T-helper 22 cell (primary cell): ENCODE results near the gene CFAP45.

Experiments used
- DNase-seq: peaks from one replicate; pipeline ENCODE4 v3.0.0-alpha.2; 2020; ENCODE audit warnings: low read depth

CFAP45 gene, protein sequence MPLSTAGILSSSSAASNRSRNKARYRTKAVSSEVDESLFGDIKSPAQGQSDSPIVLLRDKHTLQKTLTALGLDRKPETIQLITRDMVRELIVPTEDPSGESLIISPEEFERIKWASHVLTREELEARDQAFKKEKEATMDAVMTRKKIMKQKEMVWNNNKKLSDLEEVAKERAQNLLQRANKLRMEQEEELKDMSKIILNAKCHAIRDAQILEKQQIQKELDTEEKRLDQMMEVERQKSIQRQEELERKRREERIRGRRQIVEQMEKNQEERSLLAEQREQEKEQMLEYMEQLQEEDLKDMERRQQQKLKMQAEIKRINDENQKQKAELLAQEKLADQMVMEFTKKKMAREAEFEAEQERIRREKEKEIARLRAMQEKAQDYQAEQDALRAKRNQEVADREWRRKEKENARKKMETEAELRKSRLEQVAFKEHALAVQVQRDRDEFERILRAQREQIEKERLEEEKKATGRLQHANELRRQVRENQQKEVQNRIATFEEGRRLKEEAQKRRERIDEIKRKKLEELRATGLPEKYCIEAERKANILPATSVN

DNA sequence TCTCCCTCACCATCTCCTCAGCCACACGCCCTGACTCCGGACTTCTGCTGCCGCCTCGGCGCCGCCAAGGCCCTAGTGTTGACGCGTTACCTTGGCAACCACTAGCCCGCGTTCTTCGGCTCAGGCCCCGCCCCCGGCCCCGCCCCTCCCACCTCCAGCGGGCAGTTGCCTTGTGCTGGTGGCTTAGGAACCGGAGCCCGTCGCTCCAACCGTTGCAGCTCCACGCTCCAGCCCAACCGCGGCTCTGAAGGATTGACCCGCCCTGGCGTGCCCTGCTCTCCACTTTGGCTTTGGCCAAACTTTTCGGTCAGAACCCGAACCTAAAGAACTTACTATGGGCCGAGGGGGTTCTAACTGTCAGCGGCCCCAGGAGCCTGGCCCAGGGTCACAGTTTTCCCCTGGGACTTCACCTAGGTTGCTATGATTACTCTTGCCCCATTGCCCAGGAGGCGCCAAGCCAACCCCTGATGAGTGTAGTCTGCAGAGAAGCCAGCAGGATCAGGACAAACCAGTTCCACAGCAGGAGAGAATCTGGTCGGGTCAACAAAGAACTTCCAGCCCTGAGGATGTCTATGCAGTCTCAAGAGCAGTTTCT is at the start of gene CFAP45:
CFAP45 (minus strand) TSS at position 80 of the 595 bp plus-strand sequence; CDS start at position 13, 67 bp downstream.
- DNase-seq = no peak

GRCh38 chr1:159949123-159949522 is 49.2 kb upstream of the CFAP45 start:
- no peak for DNase-seq

GRCh38 chr1:159947942-159948341 is 48.0 kb upstream of the CFAP45 start:
- DNase-seq = no peak

DNA sequence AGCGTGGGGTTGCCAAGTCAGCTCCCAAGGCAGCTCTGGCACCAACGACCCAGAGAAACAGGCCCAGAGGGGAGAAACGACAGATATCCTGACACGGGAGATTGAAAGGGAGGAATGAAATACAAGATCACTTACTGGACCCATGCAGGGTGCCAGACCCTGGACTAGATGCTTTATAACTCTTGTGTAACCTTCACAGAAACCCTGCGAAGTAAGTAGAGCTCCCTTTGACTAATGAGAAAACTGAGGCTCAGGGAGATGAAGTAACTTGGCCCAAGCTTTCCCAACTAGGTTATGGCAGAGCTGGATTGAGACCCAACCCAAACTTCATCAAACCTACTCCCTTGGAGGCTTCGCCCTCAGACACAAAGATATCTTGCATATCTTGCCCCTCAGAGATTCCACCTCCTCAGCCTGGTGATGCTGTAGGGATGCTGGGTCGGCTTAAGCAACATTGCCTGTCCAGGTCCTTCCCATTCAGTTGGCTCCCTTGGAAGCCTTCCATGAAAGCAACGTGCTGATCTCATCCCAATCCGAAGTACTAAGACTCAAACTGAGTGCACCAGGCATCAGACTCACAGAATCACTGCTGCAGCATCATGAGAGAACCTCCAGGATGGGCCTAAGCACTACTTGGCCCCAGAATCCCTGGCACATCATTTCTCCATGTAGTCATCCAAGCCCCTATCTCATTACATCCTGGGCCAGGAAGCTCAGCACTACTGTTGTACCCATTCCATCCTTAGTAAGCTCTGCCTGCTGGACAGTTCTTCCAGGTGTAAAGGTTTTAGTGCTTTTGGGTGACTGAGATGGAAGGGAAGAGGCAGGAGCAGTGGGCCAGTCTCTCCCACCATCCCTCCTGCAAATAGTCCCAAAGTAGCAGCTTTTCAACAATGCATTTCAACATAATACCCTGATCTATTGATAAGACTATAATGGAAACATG is 46.5 kb upstream of the CFAP45 start:
- DNase-seq = no peak

DNA sequence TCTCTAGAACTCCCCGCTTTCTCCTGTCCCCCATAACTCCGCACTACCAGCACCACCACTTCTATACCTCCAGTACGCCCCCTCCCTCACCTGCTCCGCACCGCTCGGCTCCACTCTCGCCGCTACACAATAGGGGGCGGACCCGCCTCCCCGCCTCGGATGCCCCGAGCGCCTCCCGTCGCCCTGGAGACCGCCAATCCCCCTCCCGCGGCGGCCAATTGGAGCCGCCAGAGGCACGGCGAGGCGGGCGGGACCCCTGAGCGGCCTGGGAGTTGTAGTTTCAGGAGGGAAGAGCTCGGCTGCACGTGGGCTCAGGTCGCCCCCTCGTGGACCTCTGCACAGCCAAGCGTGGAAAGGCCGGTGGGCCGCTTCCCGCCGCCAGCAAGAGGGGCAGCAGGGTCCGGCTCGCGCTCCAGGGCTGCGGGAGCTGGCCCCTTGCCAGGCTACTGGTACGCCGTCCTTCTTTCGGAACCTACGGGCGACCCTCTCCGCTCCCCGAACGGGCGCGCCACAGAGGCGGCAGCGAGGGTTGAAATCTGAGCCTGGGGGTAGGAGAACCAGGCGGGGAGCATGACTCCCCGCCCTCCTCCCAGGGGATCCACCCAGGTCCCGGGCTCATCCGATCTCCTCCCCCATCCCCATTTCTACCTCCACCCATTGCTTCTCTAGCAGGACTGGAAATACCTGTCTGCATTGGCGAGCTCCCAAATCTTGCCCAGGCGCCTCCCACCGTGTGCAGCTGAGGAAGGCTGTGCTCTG is 45.7 kb upstream of the CFAP45 start, which contains the start of gene IGSF9:
IGSF9 (minus strand) TSS at position 131 of the 759 bp plus-strand sequence. CDS start 2,159 bp downstream, outside the sequence.
- DNase-seq = peak; percentile 66

- no peak for DNase-seq
Observed at GRCh38 chr1:159944623-159945455, 44.9 kb upstream of the CFAP45 start.

- DNase-seq = no peak
Observed at GRCh38 chr1:159943908-159944622, 44.1 kb upstream of the CFAP45 start.

DNA sequence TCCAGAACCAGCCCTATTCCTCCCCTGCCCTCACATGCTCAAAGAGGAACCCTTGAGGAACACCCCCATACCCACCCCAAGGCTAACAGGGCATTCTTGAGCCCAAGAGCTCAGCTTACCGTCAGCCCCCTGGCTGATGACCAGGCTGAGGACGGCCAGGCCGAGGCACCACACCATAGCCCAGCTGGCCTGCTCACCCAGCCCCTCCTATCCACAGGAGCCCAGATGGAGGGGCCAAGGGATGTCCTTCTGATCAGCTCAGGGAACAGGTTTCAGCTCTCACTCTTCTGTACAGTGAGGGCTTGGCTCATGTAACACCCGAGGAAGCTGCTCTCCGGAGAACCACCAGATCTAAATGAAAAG is 43.3 kb upstream of the CFAP45 start:
- no peak for DNase-seq

DNA sequence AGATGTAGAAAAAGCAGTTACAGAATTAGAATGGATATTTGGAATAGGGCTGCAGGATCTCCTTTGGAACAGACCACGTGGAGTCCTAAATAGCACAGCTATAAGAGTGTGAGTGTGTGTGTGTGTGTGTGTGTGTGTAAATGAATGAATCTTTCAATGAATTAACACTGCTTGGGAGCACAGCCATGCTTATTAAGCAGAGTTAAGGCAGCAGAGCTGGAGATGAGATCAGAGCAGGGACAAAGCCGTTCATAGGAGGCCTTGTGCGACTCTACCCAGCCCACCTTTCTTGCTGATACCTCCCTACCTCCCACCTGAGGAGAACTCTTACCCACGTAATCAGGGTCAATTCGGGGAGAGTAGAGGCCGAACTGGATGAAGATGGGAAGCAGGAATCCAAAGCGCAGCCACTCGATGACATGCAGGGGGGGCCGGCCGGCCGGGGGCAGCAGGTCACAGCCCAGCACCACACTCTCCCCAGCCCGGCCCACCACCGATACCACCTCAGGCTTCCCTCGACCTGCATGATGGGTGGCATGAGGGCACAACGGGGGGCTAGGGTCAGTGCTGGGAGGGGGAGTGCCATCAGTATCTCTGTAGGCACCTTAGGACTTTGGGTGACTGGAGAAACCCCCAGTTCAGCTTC is 42.8 kb upstream of the CFAP45 start:
- no peak for DNase-seq

DNA sequence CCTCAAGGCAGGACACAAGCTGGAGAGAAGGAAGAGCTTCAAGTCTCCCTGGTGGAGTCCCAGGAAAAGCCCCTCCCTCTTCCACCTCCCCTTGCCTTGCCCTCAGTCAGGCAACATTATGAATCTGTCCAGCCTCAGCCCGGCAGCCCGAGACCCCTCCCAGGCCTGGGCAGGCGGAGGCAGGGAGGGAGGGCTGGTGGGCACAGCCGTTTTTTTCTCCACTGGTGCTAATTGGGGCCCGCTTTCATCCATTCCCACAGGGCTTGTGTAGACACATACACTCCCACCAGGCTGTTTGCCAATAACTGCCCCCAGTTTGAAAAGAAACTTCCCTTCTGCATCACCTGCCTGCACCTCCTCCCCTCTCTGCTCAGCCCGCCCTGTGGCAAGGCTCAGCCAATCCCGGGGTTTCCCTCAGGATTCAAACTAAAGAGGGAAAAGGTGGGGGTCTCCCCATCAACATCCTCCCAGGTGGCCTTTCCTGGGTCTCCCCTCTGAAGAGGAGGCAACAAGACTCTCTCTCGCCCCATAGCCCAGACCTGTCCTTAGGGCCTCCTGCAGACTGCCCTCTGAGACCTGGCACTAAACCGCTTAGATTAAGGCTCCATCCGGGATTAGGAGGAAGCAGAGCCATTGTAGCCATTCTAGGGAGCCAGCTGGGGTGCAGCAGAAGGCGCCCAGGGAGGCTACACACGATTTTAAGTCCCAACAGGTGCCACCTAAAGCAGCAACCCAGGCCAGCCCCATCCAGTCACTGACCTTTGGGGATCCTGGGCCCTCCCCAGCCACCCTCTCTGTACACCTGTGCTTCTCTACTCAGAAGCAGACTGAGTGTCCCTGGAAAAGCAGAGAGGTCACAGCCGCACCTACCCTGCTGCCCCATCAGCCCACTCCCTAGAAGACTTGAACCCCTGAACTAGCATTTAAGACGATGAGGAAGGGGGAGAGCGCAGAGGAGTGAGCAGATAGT is 41.9 kb upstream of the CFAP45 start:
- DNase-seq = no peak

DNA sequence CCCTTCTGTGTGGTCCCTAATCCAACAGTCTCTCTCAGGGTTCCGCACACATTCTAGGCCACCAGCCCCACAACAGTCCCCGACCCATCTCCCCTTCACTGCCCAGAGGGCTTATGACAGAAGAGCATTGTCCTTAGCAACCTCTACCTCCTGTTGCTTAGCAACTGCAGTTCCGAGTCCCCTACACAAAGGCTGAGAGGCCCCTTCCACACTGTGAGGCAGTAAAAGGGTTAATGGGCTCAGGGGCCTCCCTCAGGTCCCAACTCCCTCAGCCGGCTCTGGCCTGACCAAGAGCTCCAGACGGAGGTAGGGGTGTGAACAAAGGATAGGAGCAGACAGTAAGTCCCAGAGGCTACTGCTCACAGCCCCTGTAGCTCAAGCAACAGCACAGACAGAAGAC is 41.2 kb upstream of the CFAP45 start:
- no peak for DNase-seq

DNA sequence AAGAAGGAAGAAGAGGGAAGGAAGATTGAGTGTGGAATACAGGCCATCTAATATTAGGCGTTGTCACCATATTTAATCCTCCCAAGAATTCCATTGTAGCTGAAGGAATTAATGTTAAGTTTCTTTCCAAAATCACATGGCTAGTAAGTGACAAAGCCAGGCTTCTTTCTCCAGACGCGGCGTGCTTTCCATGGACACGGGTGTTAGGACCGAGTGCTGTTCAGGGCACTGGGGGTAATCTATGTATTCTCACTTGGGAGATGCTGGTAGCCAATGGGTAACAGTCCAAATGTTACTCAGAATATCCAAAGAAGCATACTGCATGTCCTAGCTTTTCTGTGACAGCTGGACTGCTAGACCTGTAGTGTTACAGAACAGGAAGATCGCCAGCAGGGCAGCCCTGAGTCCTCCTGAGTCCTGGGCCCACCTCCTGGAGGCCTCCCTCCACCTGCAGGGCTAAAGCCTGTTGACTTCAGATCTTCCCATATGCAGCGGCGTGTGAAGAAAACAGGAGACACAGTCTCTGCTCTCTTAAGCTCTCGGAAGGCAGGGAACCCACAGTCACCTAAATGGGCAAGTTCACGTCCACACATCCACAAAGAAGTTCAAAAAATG is 40.1 kb upstream of the CFAP45 start:
- DNase-seq = no peak

GRCh38 chr1:159939678-159940002 is 39.7 kb upstream of the CFAP45 start:
- no peak for DNase-seq

GRCh38 chr1:159938905-159939677 is 39.1 kb upstream of the CFAP45 start:
- DNase-seq = no peak

DNA sequence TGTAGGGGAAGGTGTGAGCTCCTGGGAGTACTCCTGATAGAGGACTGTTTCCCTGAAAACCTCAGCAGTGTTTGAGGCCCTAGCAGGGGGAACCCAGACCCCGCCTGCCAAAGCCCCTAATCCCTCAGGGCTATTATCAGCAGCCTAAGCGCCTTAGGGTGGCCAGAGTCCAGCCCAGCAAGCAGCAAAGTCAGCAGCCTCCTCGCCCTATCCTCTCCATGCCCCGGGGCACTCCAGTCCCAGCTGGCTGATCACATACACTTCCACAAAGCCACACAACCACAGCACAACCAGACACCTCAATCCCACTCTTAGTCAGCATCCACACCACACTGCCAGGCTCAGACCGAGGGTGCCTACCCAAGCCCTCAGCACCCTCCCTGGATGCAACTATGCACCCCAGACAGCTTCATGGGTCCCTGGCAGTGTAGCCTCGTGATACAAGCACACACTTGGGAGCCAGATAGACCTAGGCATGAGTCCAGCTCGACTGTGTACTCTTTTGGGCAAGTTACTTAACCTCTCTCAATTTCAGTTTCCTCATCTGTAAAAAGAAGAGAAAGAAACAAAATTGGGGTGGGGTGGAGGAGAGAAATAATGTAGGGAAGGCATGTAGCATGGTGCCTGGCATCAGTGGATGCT is 38.4 kb upstream of the CFAP45 start:
- DNase-seq = no peak

GRCh38 chr1:159937054-159937750 is 37.2 kb upstream of the CFAP45 start:
- no peak for DNase-seq
